Sigmoid colon (tissue), 7 donors: ENCODE results near the gene ARL5A. TPM values are rescaled to one million over a fixed set of nuclear protein-coding genes. Genes with fewer than 3 reads are reported as not detected.

Source experiments
- DNase-seq: peaks from one replicate; pipeline ENCODE4 v3.0.0-alpha.2; 2019
- H3K27ac ChIP-seq, 4 donors: fragments of 200-600 bp; sonication (generic); one replicate each; pipeline ENCODE4 v1.5.1; 2016 to 2019; ENCODE audit warnings: mild to moderate bottlenecking in 1 of 4
- H3K27me3 ChIP-seq, 3 donors: fragments of 200-600 bp; sonication (generic); one replicate each; pipeline ENCODE4 v1.5.1; 2019; ENCODE audit warnings: mild to moderate bottlenecking in 1 of 3
- H3K36me3 ChIP-seq, 4 donors: fragments of 200-600 bp; sonication (generic); one replicate each; pipeline ENCODE4 v1.5.1; 2016 to 2019
- H3K4me1 ChIP-seq, 4 donors: fragments of 200-600 bp; sonication (generic); one replicate each; pipeline ENCODE4 v1.5.1; 2017 to 2019
- H3K4me3 ChIP-seq, 4 donors: fragments of 200-600 bp; sonication (generic); one replicate each; pipeline ENCODE4 v1.5.1; 2017 to 2019; ENCODE audit warnings: mild to moderate bottlenecking in 2 of 4, moderate library complexity in 1 of 4
- H3K9me3 ChIP-seq, 4 donors: fragments of 200-600 bp in 3 of 4; sonication (generic) in 3 of 4; one replicate each; pipeline versions ENCODE4 v1.5.1 to v1.6.1; 2013 to 2019
- EP300 ChIP-seq, 4 donors: sonication (generic); formaldehyde crosslinking; IDR thresholded peaks; one replicate each; pipeline ENCODE4 v1.6.1; 2017; ENCODE audit warnings: antibody characterized with exemption in 4 of 4
- POLR2A ChIP-seq, 2 donors: fragments of 450-650 bp; IDR thresholded peaks; one replicate each; pipeline ENCODE4 v1.6.1; 2016; ENCODE audit warnings: antibody characterized with exemption in 2 of 2, mild to moderate bottlenecking in 2 of 2, moderate library complexity in 2 of 2
- POLR2AphosphoS5 ChIP-seq, 4 donors: sonication (generic); formaldehyde crosslinking; IDR thresholded peaks; one replicate each; pipeline ENCODE4 v1.6.1; 2017; ENCODE audit warnings: antibody characterized with exemption in 4 of 4
- WGBS, 2 donors: extraction: QIAGEN DNeasy Blood & Tissue Kit; methylation state at CpG; one replicate each; pipeline ENCODE4 v1.1.7; 2013; 5-methylcytosine and 5-hydroxymethylcytosine counted together
- intact Hi-C: fragments of 100-400 bp; cut with DNase I; formaldehyde crosslinking; loops from one replicate; pipeline ENCODE4 v1.15.1; 2023
- polyA plus RNA-seq, 3 donors: library from polyadenylated mRNA; stranded (reverse); fragments of 200-250 nt; gene quantifications; one replicate each; pipeline ENCODE4 v1.2.3, GENCODE V29; 2013
- total RNA-seq, 4 donors: library from RNA; depleted of rRNA; stranded (reverse); fragments of >200 nt; gene quantifications; one replicate each; pipeline ENCODE4 v1.1.0, GENCODE V29; 2016
- TF ChIP-seq, protein P1 (sequence below), 4 experiments: fragments of 450-650 bp in 3 of 4; fragments of 200-600 bp in 1 of 4; IDR thresholded peaks; one replicate each; pipeline ENCODE4 v1.5.1; 2016 to 2019; ENCODE audit warnings: antibody characterized with exemption in 4 of 4, mild to moderate bottlenecking in 3 of 4, moderate library complexity in 2 of 4
- donor health status: healthy with polysubstance abuse.
- donor health status: Bipolar disorder and iron deficiency.
- donor health status: healthy.

Gene ARL5A
- total and polyA plus RNA-seq, 7 donors = 12.7 to 46.4 (median 41.3) TPM

- intact Hi-C loops = no loop called here
- no peaks in the 10 kb centered on the region for H3K27me3 ChIP-seq
Observed at GRCh38 chr2:151815821-151816489, 12.3 kb downstream of the ARL5A start.

GRCh38 chr2:151810489-151810888 is 17.7 kb downstream of the ARL5A start:
- Histone ChIP-seq H3K9me3 (no peaks in the 10 kb centered on the region), H3K36me3 (peaks cover 0 to 62% (median 8%) of the 10 kb centered on the region in 4 donors), H3K27ac (no peak overlapping the region), H3K4me1 (peaks cover 0 to 5% (median 0%) of the 10 kb centered on the region in 4 donors), H3K4me3 (no peak overlapping the region), H3K27me3 (no peaks in the 10 kb centered on the region)
- WGBS, 2 donors = 45 to 67% methylated on average over 1 of the region's 1 CpG
- intact Hi-C loops = no loop called here
- TF ChIP-seq POLR2A (IDR thresholded peaks at IDR 0.05) = no peak
- TF ChIP-seq, protein P1, sequence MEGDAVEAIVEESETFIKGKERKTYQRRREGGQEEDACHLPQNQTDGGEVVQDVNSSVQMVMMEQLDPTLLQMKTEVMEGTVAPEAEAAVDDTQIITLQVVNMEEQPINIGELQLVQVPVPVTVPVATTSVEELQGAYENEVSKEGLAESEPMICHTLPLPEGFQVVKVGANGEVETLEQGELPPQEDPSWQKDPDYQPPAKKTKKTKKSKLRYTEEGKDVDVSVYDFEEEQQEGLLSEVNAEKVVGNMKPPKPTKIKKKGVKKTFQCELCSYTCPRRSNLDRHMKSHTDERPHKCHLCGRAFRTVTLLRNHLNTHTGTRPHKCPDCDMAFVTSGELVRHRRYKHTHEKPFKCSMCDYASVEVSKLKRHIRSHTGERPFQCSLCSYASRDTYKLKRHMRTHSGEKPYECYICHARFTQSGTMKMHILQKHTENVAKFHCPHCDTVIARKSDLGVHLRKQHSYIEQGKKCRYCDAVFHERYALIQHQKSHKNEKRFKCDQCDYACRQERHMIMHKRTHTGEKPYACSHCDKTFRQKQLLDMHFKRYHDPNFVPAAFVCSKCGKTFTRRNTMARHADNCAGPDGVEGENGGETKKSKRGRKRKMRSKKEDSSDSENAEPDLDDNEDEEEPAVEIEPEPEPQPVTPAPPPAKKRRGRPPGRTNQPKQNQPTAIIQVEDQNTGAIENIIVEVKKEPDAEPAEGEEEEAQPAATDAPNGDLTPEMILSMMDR (IDR thresholded peaks at IDR 0.05) = no peak
- TF ChIP-seq EP300 (IDR thresholded peaks at IDR 0.05) = no peak
- no peak for TF ChIP-seq POLR2AphosphoS5 (IDR thresholded peaks at IDR 0.05)
- DNase-seq = no peak

More at GRCh38 chr2:151815821-151816489, 12.3 kb downstream of the ARL5A start:
- H3K4me3 ChIP-seq = no peak overlapping the region
- WGBS, 2 donors = 95 to 97% methylated on average over 9 of the region's 9 CpGs
- no peak overlapping the region for H3K27ac ChIP-seq
- TF ChIP-seq, protein P1 (IDR thresholded peaks at IDR 0.05) = no peak
- TF ChIP-seq EP300 (IDR thresholded peaks at IDR 0.05) (no peak), POLR2AphosphoS5 (IDR thresholded peaks at IDR 0.05) (no peak), POLR2A (IDR thresholded peaks at IDR 0.05) (no peak)
- H3K4me1 ChIP-seq = peaks cover 0 to 7% (median 2%) of the 10 kb centered on the region in 4 donors
- no peak for DNase-seq
- peaks cover 0 to 40% (median 3%) of the 10 kb centered on the region in 4 donors for H3K36me3 ChIP-seq
- H3K9me3 ChIP-seq = no peaks in the 10 kb centered on the region

- TF ChIP-seq POLR2AphosphoS5 (IDR thresholded peaks at IDR 0.05) (no peak), EP300 (IDR thresholded peaks at IDR 0.05) (no peak), POLR2A (IDR thresholded peaks at IDR 0.05) (no peak)
- TF ChIP-seq, protein P1 (IDR thresholded peaks at IDR 0.05) = no peak
- H3K36me3 ChIP-seq = peaks cover 0 to 58% (median 9%) of the 10 kb centered on the region in 4 donors
- no peak overlapping the region for H3K4me3 ChIP-seq
- 87 to 94% methylated on average over 1 of the region's 1 CpG for WGBS, 2 donors
- no peak overlapping the region for H3K27ac ChIP-seq
- H3K4me1 ChIP-seq = peaks cover 0 to 5% (median 0%) of the 10 kb centered on the region in 4 donors
- no peaks in the 10 kb centered on the region for H3K9me3 ChIP-seq
- H3K27me3 ChIP-seq = no peaks in the 10 kb centered on the region
- no peak for DNase-seq
- intact Hi-C loops = no loop called here
Observed at GRCh38 chr2:151809073-151809383, 19.2 kb downstream of the ARL5A start.

GRCh38 chr2:151808258-151809072 is 19.8 kb downstream of the ARL5A start:
- H3K27me3 ChIP-seq = no peaks in the 10 kb centered on the region
- no peaks in the 10 kb centered on the region for H3K9me3 ChIP-seq
- no peak overlapping the region for H3K4me3 ChIP-seq
- H3K27ac ChIP-seq = no peak overlapping the region
- 78 to 85% methylated on average over 5 of the region's 5 CpGs for WGBS, 2 donors
- intact Hi-C loops = no loop called here
- H3K4me1 ChIP-seq = peaks cover 0 to 5% (median 0%) of the 10 kb centered on the region in 4 donors
- peaks cover 0 to 54% (median 9%) of the 10 kb centered on the region in 4 donors for H3K36me3 ChIP-seq
- DNase-seq = no peak
- TF ChIP-seq EP300 (IDR thresholded peaks at IDR 0.05) = no peak
- no peak for TF ChIP-seq POLR2A (IDR thresholded peaks at IDR 0.05)
- TF ChIP-seq POLR2AphosphoS5 (IDR thresholded peaks at IDR 0.05) = no peak
- TF ChIP-seq, protein P1 (IDR thresholded peaks at IDR 0.05) = peak in 2 of 4 experiments; percentile 29 to 50
